NCI-H146 (cell line): ENCODE data around the gene TEX22.

Experiments
- DNase-seq: peaks from one replicate; lab custom pipeline; 2025; lab: John Stamatoyannopoulos, UW

The TEX22 gene

GRCh38 chr14:105384605-105385321 is 13.6 kb upstream of the TEX22 start:
- no peak for DNase-seq

- no peak for DNase-seq
Observed at GRCh38 chr14:105385322-105385637, 13.1 kb upstream of the TEX22 start.

DNA sequence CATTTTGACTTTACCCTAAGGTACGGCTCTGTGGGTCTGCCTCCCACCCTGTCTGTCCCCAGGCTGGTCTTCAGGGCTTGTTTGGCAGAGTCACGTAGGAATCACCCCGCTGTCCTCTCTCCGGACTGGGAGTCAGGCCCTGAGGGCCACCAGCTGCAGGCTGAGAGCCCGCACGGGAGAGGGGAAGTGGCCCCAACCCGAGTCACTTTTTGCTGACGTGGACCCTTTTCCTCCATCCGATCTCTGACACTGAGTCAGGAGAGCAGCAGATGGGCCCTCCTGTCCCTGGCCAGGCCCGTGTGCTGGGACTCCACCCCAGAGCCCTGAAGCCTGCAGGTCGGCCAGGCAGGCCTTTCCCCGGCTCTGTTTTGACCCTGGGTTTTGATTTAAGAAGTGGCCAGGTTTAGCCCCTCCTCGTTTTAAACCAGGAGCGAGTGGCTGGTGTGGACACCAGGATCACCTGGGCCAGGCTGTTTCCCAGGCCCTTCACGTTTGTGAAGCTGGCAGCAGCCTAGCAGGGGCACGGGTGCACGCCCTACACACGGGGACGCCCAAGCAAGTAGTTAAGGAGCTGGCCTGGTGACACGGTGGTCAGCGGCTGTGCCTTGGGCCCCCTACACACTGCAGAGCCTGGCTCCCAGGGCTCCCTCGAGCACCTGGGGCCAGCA is 12.5 kb upstream of the TEX22 start:
- no peak for DNase-seq

- DNase-seq, result no peak
Observed at GRCh38 chr14:105386581-105387529, 11.5 kb upstream of the TEX22 start.

DNA sequence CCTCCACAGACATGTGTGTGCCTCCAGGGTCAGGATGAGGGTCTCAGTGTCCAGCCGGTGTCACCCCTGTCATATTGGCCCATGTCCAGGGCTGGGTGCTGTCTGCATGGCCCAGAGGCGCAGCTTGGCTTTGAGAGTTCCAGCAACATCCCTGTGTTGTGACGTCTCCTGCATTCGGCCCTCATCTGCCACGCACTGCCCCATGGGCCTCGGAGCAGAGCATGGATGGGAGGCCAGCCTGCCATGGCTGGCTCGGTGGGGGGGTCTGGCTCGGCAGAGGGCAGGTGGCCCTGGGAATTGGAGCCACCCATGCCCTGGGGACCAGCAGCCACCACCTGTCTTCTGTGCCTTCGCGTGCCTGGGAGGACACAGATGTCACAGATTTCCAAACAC is 10.8 kb upstream of the TEX22 start:
- DNase-seq, result no peak

GRCh38 chr14:105388110-105388951 is 10.0 kb upstream of the TEX22 start:
- peak; percentile 91 for DNase-seq

DNA sequence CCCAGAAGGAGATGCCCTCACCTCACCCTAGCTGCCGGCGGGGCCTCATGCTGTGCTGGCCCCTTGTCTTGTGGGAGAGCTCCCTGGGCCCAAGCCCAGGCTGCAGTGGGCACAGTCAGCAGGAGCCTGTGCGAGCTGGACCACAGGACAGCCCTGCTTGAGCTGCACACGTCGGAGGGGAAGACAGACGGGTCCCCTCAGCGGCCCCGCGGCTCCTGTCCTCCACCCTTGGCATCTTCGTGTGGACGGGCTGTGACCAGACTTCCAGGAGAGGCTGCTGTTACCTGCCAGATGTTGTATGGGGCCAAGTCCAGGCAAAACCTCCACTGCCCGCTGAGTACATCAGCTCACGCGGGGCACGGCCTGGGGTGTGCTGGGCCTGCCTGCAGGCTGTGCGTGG is 9.4 kb upstream of the TEX22 start:
- no peak for DNase-seq

DNA sequence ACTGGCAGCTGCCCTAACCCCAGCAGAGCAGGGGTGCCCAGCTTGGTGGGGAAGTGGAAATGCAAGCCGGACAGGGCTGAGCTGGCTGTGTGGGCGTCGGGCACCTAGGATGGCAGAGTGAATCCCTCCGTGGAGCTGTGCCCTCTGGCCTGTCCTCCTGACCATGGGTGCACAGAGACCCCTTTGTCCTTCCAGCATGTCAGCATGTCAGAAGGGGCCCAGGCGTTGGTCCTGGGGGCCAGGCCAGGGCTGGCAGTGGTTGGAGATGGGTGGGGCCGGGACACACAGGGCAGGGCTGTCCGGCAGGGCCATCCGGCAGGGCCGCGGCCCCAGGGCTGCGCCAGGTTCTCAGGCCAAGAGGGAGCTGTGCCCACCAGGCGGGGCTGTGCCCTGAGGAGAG is 8.8 kb upstream of the TEX22 start:
- no peak for DNase-seq

- DNase-seq, result no peak
Observed at GRCh38 chr14:105389976-105390848, 8.1 kb upstream of the TEX22 start.

- DNase-seq, result no peak
Observed at GRCh38 chr14:105390849-105391500, 7.4 kb upstream of the TEX22 start.

DNA sequence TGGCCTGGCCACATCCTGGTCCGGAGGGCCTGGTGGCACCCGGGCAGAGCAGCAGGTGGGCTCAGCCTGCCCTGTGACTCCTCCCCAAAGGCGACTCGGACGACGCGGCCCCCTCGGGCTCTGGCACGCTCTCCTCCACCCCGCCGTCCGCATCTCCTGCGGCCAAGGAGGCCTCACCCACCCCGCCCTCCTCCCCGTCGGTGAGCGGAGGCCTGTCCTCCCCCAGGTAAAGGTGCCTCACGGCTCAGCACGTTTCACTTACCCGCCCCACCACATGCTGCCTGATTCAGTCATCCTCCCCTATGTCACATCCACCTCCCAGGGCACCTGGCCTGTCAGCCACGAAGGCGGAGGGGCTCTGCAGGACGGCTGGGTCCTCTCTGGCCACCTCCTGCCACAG is 6.8 kb upstream of the TEX22 start:
- no peak for DNase-seq

GRCh38 chr14:105392131-105393090 is 5.9 kb upstream of the TEX22 start:
- no peak for DNase-seq

GRCh38 chr14:105393151-105393550 is 5.2 kb upstream of the TEX22 start:
- DNase-seq, result no peak

DNA sequence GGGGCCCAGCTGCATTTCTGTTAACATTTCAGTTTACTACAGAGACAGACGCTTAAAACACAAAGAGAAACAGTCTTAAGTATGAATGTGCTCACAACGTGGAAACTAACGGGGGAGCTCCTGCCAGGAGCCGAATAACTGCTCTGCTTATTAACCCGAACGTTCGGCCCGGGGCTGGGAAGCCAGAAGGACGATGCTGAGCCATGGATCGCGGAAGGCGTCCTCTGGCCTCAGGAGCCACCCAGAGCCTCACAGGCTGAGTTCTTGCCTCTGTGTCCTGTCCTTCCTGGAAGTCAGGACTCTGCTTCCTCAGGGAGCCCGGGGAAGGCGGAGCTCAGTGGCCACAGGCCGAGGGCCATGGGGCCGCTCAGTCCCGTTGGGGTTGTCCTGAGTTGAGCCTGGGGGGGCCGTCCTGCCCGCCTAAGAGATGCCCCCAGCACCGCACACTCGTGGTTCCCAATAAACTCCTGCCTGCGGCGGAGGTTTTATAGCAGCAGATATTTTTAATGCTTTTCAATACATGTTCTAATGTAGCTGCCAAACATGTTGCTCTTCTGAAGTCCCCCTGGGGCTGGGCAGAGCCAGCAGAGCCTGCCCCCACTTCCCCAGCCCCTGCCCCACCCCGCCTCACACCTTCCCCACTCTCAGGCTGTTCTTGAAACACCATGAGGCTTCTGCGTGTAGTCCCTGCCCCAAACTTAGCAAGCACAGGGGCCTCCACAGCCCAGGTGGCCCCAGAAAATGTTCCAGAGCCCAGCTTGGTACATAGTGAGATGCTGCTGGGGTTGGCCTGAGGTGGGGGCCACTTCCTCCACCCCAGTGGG is 3.4 kb upstream of the TEX22 start:
- no peak for DNase-seq

DNA sequence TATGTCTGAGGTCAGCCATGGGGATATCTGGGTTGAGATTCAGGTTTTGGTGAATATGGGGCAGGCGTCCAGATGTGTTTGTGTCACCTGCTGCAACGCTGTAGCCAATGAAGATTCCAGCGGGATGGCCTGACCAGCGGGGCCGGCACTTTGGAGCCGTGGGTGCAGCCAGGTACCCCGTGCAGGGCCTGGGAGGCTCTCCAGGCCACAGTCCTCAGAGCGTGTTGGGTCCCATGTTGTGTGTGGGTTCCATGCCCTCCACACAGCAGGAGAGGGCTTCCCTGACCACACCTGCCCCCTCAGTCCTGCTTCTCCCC is 2.8 kb upstream of the TEX22 start:
- DNase-seq, result no peak

DNA sequence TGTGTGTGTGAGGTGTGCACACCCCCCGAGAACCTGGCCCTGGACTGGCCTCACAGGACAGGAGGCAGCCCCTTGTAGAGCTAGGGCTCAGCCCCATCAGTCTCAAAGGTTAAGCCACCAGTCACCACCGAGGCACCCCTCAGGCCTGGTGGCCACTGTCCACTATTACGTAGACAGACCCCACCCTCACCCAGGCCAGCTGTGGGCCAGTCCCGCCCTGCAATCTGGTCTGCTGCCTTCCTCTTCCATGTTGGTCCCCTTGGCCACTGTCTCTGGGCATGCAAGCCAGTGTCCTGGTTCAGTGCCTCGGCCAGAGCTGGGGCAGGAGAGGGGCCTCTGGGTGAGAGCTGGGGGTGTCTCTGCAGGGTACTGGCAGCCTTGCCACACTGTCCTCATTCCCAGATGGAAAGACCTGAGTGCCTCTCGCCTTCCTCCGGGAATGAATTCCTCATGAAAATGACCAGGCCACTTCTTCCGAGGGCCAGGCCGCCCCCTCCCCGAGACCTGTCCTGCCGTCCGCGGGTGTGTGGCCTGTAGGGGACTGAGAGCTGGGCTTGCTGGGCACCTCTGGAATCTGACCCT is 897 bp upstream of the TEX22 start:
- DNase-seq, result no peak

- peak; percentile 83 for DNase-seq
Observed at GRCh38 chr14:105398726-105399465, 558 bp downstream of the TEX22 start.

DNA sequence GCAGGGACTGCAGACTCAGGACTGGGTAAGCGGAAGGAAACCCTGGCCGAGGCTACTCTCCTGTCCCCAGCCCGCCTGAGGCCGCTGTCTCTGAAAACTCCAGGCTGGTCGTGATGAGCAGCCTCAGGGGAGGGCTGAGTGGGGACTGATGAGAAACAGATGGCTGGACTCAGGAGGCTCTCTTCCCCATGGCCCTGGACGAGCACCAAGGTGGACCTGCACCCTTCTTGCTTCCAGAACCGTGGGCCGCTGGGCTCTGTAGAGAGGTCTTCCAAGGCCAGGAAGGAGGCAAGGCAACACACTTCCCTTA is 1.1 kb downstream of the TEX22 start:
- DNase-seq, result no peak
